Activated CD4-positive, alpha-beta T cell treated with anti-CD3 and anti-CD28 coated beads for 4 hours (primary cell): ENCODE results near the gene DIAPH2.
"Not testable (repeated sequence)": the region's sequence is repeated elsewhere in the genome, so short reads cannot be mapped to it uniquely, and the experiment has no call there.

Experiments
- DNase-seq, 2 donors: peaks; one replicate each; pipeline ENCODE4 v3.0.0-alpha.2; 2020

Gene DIAPH2

DNA sequence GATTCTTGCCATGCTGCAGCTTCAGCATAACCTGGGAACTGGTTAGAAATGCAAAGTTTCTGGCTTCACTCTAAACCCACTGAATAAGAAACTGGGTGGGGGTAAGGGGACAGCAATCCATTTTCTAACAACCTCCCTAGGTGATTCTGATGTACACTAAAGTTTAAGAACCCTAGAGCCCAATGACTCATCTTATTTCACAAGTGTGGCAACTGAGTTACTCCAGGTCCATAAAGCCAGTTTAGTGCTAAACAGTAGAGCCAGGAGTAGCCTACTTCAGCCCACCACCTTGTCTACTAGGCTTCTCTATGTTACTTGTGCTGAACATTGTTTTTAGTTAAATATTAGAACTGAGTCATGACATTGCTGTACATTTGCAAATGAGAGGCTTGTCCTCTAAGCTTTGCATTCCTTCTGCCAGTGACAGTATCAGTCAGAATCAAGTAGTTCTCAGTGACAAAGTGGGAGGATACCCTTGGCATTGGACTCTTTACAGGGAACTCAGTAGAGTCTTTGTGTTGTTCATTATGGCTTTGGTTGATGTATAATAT lies 717.0 kb downstream of the DIAPH2 start:
- DNase-seq: no peak

DNA sequence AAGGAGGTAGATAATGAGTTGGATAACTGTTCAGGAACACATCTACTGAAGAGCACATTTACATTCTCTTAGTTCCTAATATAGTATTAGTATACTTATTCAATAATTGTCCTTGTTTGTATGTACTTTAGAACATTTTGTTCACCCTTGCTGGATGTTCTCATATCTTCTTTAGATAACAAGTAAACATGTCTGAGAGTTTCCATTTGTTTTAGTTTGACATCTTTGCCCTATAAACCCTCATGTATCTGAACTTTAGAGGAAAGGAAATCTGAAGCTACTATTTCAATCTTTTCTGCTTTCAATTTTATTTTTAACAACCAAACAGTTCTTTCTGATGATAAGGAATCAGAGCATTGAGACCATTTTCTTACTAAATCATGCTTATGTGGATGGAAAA lies 717.7 kb downstream of the DIAPH2 start:
- DNase-seq: no peak

DNA sequence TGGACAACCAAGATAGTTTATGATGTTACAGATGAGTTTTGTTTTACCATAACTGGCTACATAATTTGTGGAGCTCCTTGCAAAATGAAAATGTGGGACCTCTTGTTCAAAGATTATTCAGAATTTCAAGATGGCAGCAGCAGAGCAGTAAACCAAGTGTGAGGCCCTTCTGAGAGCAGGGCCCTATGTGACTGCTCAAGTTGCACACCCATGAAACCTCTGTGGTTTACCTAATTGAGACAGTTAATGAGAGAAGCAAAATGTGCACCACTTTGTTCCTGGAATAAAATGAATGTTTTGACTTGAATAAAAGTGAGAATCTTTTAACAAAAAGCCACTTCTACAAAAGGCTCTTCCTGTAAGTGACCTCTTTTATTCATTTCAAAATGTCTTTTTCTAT lies 718.3 kb downstream of the DIAPH2 start:
- DNase-seq: no peak

DNA sequence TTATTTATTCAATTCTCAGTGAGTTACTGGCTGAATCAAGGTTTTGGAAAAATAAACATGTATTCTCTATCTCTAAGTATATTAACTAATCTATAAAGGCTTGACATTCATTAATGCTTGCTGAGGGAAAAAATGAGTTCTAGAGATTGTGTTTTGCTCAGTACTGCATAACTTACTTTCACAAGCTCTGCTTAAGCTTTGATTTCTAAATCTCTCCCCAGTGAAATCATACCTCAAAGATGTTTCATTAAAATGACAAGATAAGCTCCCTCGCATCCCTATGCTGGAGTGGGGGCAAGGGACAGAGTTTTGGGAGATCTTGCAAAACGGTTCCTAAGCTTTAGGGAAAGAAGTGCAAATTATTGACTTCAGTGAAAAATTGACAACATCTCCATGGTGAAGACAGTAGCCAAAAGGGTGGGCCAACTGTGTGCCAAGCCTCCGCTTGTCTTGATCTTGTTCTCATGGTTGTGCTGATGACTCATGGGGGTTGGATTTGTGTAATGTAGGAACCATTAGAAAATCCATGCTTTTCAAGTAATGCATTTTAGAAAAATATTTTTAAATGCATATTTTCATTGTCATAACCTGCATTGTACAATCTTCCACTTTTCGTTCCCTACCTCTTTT lies 720.5 kb downstream of the DIAPH2 start:
- no peak for DNase-seq

DNA sequence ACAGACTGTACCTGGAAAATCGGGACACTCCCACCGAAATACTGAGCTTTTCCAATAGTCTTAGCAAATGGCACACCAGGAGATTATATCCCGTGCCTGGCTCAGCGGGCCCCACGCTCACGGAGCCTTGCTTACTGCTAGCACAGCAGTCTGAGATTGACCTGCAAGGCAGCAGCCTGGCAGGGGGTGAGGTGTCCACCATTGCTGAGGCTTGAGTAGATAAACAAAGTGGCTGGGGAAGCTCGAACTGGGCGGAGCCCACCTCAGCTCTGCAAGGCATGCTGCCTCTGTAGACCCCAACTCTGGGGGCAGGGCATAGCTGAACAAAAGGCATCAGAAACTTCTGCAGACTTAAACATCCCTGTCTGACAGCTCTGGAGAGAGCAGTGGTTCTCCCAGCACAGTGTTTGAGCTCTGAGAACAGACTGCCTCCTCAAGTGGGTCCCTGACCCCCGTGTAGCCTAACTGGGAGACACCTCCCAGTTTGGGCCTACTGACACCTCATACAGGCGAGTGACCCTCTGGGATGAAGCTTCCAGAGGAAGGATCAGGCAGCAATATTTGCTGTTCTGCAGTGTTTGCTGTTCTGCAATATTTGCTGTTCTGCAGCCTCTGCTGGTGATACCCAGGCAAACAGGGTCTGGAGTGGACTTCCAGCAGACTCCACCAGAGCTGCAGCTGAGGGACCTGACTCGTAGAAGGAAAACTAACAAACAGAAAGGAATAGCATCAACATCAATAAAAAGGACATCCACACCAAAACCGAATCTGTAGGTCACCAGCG lies 725.2 kb downstream of the DIAPH2 start:
- not testable (repeated sequence) for DNase-seq

DNA sequence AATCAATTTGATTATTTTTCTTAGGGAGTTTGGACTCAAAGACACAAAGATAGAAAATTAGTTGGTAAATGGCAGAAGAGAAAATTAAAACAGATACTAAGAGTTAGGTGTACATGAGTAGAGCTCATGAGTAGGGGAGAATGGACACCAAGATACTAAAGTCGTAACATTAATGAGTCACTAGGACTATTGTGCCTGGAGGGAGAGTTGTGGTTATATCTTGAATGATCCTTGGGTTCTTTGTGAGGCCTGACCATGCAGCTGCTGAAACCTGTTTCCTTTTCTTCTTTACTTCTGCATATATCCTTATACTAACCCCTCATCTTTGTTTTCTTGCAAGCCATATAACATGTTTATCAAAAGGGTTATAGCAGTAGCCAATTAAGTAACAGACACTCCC lies 731.8 kb downstream of the DIAPH2 start:
- DNase-seq: no peak

DNA sequence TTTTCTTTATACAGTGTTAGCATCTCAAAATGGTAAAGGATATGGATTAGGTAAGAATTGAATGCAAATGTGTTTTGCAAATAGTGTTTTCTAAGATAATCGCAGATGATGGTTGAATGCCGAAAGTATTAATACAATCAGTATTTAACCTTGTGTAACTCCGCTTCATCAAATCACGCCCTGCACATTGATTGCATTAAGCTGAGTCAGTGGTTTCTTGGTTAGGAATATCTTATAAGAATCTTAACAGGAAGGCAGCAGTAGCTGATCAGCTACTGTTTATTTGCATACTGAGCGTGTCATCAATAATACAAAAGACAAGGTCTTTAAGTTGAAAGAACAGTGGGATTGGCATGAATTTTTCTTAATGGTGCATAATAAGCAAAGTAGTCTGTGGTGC lies 744.5 kb downstream of the DIAPH2 start:
- no peak for DNase-seq

DNA sequence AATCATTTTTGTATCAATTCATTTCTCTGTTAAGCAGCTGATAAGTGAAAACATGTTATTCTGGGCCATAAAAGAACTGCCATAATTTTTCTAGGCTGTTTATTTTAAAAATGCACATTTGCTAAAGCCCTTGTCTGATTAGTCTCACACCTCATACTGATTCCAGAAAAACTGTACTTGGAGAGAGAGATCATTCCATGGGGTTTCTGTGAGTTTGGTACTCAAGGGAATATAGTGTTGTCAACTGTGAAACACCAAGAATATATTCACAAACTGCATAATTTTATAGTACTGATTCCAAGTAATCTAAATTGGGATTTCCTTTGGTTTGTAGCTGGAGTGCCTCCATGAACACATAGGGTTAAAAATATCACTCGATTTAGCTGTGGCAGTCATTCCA lies 746.6 kb downstream of the DIAPH2 start:
- DNase-seq: no peak

DNA sequence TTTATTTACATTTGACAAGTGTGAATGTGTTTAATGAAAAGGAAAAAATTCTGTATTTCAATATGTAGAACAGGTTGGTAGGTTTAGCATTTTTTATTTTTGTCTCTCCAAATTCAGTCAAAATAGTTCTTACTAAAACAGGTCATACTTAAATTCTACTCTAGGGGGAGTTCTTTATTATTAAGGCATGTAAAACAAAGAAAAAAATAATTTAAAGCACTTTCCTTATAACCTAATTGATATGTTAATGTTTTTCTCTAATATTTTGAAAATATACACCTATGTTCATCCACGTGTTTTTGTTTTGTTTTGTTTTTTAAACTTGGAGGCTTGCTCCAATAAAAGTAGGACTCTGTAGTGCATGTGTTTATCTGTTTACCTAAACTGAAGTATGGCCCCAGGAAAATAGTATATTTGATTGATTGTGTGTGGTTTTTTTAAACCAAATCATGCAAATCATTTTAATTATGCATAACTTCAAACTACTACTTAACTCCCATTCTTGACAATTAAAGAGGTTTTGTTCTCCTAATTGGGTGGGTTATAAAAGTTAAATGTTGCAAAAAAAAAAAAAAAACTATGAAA lies 761.7 kb downstream of the DIAPH2 start:
- DNase-seq: no peak

DNA sequence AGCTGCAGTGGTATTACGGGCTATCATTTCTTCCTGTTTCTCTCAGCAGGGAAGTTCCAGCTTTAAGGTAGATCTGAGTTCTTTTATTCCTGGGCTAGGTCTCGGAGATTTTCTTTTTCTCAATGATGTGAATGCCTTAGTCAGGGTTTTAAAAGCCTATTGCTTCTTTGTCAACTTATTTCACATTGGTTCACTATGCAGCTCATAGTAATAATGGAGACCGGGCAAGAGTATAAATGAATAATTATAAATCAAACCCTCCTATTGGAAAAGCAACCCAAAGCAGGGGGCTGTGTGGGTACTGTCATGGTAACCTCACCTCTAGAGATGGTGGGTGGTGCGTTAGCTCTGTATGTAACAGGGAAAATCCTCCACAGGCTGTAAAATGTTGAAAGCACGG lies 762.7 kb downstream of the DIAPH2 start:
- no peak for DNase-seq

DNA sequence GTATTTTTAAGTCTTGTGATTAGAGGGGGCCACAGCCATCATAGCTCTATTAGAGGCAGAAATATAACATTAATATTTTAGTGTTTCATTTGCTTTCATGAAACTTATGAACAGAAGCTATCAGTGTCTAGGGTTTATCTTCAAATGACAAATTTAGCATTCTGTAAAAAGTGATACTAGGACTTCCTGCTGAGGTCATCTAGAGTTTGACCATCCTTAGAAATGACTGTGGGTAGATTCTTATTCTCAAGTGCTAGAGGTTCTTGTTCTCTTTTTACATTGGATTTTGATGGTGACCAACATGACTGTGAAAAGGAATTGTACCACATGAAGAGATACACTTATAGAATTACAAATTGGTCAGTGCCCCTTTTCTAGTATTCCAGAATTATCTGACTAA lies 767.6 kb downstream of the DIAPH2 start:
- no peak for DNase-seq

DNA sequence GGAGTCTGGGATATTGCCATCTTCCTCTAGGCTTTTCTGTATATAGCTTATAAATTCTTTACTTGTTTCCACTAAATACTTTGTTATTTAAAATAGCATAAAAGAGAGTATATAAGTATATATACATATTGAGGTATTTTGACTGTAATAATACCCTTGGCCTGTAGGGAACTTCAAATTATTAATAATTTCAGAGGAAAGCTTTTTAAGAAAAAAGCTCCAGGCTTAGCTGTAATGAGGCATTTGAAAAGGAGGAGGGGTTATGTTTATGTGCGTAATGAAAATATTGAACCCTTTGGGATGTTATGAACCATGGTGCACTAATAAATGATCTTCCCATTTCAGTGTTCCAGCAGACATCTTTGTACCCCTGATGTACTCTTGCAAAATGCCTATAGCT lies 777.1 kb downstream of the DIAPH2 start:
- DNase-seq: no peak

DNA sequence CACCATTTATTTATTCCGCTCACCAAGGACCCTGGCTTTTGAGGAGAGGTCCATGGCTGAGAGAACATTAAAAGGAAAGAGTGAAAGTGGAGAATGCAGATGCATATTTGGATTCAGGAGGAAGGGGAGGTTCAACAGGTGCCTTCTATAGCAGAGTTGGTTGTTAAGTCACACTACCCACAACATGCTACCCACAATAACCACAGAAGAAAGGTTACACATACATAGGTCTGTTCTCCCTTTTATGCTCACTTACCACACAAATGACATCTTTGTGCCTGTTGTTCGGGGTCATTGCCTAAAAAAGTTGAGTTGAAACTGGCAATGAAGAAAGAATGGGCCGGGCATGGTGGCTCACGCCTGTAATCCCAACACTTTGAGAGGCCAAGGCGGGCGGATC lies 786.4 kb downstream of the DIAPH2 start:
- no peak for DNase-seq

DNA sequence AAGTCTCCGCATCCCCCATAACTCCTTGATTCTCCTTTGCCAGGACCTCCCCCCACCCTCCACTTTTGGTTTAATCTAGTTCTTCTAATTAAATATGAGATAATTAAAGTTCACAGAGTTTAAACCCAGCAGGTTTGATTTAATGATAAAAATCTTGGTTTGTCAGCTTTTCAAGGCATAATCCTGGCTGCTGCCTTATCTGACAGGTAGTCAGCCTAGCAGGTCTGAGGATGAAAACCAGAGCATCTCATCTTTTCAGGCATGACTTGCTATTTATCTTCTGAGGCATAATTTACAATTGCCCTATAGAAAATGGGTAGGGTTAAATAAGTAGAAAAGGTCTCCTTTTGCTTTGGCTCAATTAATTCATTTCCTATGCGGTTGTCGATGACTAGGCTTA lies 790.3 kb downstream of the DIAPH2 start:
- DNase-seq: no peak

DNA sequence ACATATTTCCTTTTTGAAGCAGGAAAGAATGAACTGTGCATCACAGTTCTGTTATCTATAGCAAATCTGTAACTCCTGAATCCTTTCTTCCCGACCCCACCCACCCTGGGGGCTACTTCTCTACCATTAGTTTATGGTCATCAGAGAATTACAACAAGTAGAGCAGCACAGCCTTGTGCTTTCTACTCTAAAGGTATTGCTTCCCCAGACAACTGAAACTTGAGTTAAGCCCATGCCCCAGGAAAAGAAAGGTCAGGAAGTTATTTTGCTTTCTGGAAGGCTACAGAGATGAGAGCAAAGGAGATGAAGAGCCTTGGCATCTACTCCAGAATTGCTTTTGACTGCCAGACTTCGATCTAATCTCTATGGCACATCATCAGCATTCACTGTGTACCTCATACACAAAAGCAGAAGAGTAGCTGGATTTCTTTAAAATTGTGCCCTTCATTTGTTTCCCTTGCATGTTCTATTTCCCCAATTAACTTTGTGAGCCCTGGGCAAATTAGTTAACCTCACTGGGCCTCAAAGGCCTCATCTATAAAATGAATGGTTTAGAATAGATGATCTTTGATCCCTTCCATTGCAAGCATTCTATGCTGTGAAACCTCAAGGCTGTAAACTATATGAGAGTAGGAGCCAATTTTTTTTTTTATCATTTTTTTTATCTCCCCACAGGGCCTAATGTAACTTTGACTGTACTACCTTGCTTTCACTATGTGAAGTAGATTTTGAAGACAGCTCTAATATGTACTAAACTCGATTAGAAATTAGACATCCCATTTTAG lies 794.7 kb downstream of the DIAPH2 start:
- DNase-seq: no peak

DNA sequence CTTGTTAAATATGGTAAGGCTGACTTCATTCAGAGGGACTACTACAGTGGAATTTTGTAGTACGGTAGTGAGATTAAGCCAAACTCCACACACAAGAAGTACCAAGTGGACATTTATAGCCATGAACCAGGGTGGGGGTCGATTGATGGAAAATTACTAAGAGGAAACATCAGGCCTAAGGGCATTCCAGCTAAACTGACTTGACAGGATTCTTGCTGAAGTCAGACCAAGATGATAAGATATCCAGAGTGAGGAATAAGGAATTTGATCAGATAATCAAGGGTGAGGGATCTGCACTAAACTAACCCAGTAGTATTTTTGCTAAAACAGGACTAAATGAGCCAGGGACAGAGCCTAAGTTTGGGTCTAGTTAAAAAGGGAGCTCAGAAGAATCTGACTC lies 796.6 kb downstream of the DIAPH2 start:
- DNase-seq: no peak

DNA sequence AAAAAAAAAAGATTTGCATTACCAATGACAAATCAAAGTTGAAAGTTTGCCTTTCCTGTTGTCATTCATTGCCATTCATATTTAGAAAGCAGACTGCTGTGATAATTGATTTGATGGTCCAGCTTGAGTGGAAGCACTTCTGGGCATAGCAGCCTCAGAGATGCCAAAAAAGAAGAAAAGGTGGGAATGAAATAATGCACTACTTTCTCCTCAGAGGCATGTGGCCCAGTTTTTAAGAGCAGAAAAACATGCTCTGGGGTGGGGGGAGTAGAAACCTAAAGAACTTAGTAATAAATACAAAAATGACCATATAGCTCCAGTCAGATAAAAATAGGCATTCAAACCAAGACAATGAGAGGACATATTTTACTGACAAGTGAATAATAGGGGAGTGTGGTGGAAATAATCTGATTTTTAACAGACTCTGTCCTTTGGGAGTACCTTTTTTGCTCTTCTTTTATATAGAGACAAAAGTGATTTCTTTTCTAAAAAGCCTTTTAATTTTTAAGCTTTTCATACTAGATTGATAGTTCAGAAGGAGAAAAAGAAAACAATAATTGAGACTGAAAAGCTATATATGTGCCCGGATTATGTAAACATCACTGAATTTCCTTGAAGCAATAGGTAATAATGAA lies 798.1 kb downstream of the DIAPH2 start:
- DNase-seq: no peak

DNA sequence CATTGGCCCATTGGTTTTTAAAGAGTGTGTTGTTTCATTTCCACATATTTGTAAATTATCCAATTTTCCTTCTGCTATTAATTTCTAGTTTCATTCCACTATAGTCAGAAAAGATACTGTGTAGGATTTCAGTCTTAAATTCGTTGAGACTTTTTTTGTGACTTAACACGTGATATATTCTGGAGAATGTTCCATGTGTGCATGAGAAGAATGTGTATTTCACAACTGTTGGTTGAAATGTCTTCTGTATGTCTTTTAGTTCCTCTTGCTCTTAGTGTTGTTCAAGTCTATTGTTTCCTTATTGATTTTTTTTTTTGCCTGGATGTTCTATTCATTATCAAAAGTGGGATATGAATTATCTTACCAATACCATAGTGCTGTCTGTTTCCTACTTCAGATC lies 806.0 kb downstream of the DIAPH2 start:
- no peak for DNase-seq

DNA sequence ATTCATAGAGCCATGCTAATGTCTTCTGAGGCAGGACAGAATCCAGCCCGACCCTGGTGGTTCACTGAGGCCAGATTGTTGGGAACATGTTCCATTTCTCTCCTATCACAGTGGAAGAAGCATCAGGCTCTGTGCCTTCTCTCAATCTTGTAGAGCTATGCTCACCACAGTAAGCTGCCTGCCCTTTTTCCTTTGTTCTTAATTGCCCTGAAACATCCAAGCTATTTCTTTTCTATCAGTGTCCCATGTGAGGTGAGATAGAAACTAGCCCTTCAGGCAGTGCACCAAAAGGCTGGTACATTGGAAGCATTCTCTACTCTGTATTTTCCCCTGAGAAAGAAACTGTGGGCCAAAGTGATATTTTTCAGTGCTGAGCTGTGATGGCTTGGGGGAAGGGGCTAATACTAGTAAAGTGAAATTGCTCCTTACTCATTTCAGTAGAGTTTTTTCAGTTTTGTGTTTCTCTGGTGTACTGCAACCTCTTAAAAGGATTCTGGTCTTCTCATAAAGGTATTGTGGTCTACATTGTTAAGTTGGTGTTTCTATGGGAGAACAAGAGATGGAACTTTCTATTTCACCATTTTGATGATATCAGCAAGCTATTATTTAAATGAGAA lies 810.2 kb downstream of the DIAPH2 start:
- no peak for DNase-seq

DNA sequence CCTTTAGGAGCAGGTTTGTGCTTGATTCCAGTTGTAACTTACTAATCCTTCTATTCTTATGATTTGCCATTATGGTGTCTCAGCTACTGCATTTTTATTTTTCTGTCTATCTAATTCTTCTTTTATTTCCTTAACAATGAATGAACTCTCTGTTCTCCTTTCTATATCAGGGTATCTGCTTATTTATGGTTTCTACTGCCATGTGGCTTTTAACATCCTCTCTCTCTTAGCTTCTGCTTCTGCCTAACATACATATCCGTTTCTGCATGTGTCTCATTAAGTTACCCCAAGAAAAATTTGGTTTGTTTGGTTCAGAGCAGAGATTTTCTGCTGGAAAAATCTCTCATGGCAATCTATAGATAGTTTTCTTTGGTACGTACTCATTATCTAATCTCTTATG lies 813.5 kb downstream of the DIAPH2 start:
- no peak for DNase-seq

DNA sequence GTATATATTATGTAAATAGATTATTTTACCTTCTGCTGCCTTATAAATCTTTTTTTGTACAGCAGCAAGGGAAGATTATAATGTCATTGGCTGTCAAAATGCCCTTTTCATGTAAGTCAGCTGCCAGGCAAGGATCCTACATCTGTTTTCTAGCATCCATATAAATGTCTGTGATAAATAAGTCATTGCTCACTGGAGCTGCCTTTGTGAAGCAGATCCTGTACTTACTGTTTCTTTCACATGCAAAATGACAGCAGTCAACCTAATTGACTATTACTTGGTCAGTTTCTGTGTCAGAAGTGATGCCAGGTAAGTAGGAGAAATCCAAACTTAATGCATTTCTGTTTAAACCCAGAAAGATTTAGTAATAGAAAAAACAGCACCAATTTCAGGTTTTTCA lies 819.8 kb downstream of the DIAPH2 start:
- DNase-seq: no peak

DNA sequence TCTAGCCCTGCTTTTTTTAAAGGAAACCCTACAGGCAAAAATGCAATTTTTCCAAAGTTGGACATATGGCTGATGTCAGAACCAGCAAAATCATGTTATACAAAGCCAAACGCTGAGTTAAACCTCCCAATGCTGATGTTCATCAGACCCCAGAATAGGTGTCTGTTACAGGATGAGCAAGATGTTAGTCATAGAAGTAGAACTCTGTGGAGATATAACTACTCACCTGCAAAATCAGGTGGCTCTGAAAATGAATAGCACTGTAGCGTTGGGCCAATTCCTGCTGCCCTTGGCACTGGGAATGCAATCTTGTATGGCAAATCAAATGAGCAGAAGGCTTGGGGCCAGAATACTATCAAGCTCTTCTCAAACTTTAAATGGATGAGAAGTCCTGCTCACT lies 833.1 kb downstream of the DIAPH2 start:
- no peak for DNase-seq
